Measurements from ENCODE around the gene GAL3ST2.
"Not testable (repeated sequence)": the region's sequence is repeated elsewhere in the genome, so short reads cannot be mapped to it uniquely, and the experiment has no call there.

Gene GAL3ST2

GRCh38 chr2:241820625-241821384 lies 44.2 kb downstream of the GAL3ST2 start:
- POLR2A ChIA-PET = no interaction called here
- CTCF ChIA-PET = interaction anchor here (1.0 to 1.6 kb wide), 2 partner anchors 10 to 12 kb away, joined by 3 read pairs; partner anchors contain the start of gene NEU4

DNA sequence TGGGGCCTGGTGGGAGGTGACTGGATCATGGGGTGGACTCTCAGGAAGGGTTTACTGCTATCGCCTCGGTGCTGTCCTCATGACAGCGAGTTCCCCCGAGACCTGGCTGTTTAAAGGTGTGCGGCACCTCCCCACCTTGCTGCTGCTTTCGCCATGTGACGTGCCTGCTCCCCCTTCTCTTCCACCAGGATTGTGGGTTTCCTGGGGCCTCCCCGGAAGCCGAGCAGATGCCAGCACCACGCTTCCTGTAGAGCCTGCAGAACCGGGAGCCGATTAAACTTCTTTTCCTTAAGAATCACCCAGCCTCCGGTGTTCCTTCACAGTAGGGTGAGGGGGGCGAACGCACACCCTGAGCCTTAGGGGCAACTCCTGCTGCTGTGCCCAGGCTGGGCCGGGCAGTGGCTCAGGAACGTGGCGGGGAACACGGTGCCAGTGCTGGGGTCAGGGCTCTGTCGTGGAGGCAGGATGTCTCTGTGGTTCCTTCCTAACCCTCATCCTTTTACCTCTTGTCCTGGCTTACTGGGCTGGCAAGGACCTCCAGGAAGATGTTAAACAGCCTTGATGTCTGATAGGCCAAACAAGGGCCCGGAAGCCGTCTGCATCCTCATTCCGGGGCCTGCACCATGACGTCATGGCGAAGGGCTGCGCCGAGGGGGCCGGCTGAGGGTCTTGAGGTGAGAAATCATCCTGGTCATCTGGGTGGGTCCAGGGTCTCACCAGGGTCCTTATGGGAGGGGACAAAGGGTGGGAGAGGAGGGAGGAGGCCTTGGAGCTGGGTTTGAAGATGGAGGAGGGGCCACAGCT lies 45.0 kb downstream of the GAL3ST2 start:
- no peak for DNase-seq
- Histone ChIP-seq H3K4me3 (ENCODE audit: control insufficient read depth in 1 of 7, extremely low read depth in 1 of 7, insufficient read depth in 4 of 7, low read depth in 2 of 7, low read length in 6 of 7) (peak overlapping the region in 1 of 7 experiments; percentile 28), H3K4me1 (ENCODE audit: control extremely low read depth in 1 of 4, control insufficient read depth in 4 of 4, insufficient read depth in 4 of 4, low read length in 3 of 4) (peaks cover 0 to 32% (median 21%) of the 10 kb centered on the region in 4 experiments), H3K27me3 (replicated peaks in 2 of 5; ENCODE audit: control insufficient read depth in 4 of 5, insufficient read depth in 5 of 5, low read length in 4 of 5) (no peaks in the 10 kb centered on the region), H3K27ac (ENCODE audit: insufficient read depth in 1 of 2, low read depth in 1 of 2, low read length in 2 of 2, poor library complexity in 1 of 2, severe bottlenecking in 2 of 2) (no peak overlapping the region), H3K36me3 (ENCODE audit: control insufficient read depth in 4 of 4, insufficient read depth in 4 of 4, low read length in 3 of 4) (no peaks in the 10 kb centered on the region), H3K9me3 (ENCODE audit: control extremely low read depth in 1 of 5, control insufficient read depth in 4 of 5, insufficient read depth in 2 of 5, low read depth in 1 of 5, low read length in 4 of 5) (peaks cover 1 to 6% (median 3%) of the 10 kb centered on the region in 5 experiments)
- CTCF ChIA-PET = interaction anchor here (0.9 kb wide), 1 partner anchor 15 kb away, joined by 3 read pairs; no protein-coding TSS in a partner anchor
- 56% methylated on average over 22 of the region's 28 CpGs for WGBS (ENCODE audit: insufficient coverage)
- POLR2A ChIA-PET = no interaction called here

More at GRCh38 chr2:241820625-241821384, 44.2 kb downstream of the GAL3ST2 start:
- 96% methylated on average over 21 of the region's 31 CpGs for WGBS (ENCODE audit: insufficient coverage)
- Histone ChIP-seq H3K9me3 (ENCODE audit: control extremely low read depth in 1 of 5, control insufficient read depth in 4 of 5, insufficient read depth in 2 of 5, low read depth in 1 of 5, low read length in 4 of 5) (peaks cover 0 to 3% (median under 1%) of the 10 kb centered on the region in 5 experiments), H3K4me3 (ENCODE audit: control insufficient read depth in 1 of 7, extremely low read depth in 1 of 7, insufficient read depth in 4 of 7, low read depth in 2 of 7, low read length in 6 of 7) (no peak overlapping the region), H3K27me3 (replicated peaks in 2 of 5; ENCODE audit: control insufficient read depth in 4 of 5, insufficient read depth in 5 of 5, low read length in 4 of 5) (peaks cover 0 to 2% (median 0%) of the 10 kb centered on the region in 5 experiments), H3K27ac (ENCODE audit: insufficient read depth in 1 of 2, low read depth in 1 of 2, low read length in 2 of 2, poor library complexity in 1 of 2, severe bottlenecking in 2 of 2) (no peak overlapping the region), H3K4me1 (ENCODE audit: control extremely low read depth in 1 of 4, control insufficient read depth in 4 of 4, insufficient read depth in 4 of 4, low read length in 3 of 4) (peaks cover 0 to 41% (median 21%) of the 10 kb centered on the region in 4 experiments), H3K36me3 (ENCODE audit: control insufficient read depth in 4 of 4, insufficient read depth in 4 of 4, low read length in 3 of 4) (no peaks in the 10 kb centered on the region)
- no peak for DNase-seq

GRCh38 chr2:241822264-241822623 lies 45.6 kb downstream of the GAL3ST2 start:
- CTCF ChIA-PET = interaction anchor here (0.9 kb wide), 1 partner anchor 15 kb away, joined by 3 read pairs; no protein-coding TSS in a partner anchor
- Histone ChIP-seq H3K36me3 (ENCODE audit: control insufficient read depth in 4 of 4, insufficient read depth in 4 of 4, low read length in 3 of 4) (no peaks in the 10 kb centered on the region), H3K4me3 (ENCODE audit: control insufficient read depth in 1 of 7, extremely low read depth in 1 of 7, insufficient read depth in 4 of 7, low read depth in 2 of 7, low read length in 6 of 7) (no peak overlapping the region), H3K27ac (ENCODE audit: insufficient read depth in 1 of 2, low read depth in 1 of 2, low read length in 2 of 2, poor library complexity in 1 of 2, severe bottlenecking in 2 of 2) (no peak overlapping the region), H3K4me1 (ENCODE audit: control extremely low read depth in 1 of 4, control insufficient read depth in 4 of 4, insufficient read depth in 4 of 4, low read length in 3 of 4) (peaks cover 0 to 27% (median 17%) of the 10 kb centered on the region in 4 experiments), H3K9me3 (ENCODE audit: control extremely low read depth in 1 of 5, control insufficient read depth in 4 of 5, insufficient read depth in 2 of 5, low read depth in 1 of 5, low read length in 4 of 5) (peaks cover 3 to 12% (median 8%) of the 10 kb centered on the region in 5 experiments), H3K27me3 (replicated peaks in 2 of 5; ENCODE audit: control insufficient read depth in 4 of 5, insufficient read depth in 5 of 5, low read length in 4 of 5) (no peaks in the 10 kb centered on the region)
- WGBS (ENCODE audit: insufficient coverage) = 94% methylated on average over 13 of the region's 14 CpGs
- POLR2A ChIA-PET = no interaction called here
- no peak for DNase-seq

DNA sequence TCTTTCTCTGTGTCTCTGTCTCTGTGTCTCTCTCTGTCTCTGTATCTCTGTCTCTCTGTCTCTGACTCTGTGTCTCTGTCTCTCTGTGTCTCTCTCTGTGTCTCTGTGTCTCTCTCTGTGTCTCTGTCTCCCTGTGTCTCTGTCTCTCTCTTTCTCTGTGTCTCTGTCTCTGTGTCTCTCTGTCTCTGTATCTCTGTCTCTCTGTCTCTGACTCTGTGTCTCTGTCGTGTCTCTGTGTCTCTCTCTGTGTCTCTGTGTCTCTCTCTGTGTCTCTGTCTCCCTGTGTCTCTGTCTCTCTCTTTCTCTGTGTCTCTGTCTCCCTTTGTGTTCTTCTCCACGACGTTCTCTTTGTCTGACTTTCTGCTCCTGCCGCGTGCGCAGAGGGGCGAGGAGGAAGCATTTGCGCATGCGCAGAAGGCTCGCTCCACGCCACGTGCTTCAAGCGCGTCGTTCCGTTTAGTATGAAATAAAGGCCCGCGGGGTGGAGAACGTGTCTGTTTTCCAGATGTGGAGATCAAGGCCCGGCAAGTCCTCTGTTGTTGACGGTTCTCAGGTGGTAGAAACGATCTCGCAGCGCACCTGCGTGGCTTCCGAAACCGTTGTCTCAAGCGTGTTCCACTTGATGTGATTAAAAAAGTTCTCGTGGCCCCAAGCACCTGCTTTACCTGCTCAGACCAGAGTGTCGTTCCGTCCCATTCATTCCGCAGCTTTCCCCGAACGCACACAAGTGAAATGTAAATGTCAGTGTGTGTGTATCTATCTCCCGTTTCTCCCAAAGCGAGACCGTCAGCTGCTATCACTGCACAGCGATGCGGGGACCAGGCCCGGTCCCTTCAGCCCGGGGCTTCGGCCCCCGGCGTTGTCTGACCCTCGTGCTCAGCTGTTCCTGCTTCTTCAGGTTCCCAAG lies 47.2 kb downstream of the GAL3ST2 start:
- POLR2A ChIA-PET = interaction anchor here (0.5 kb wide), 1 partner anchor 84 kb away, joined by 4 read pairs; no protein-coding TSS in a partner anchor
- H3K27me3 ChIP-seq (replicated peaks in 2 of 5; ENCODE audit: control insufficient read depth in 4 of 5, insufficient read depth in 5 of 5, low read length in 4 of 5) = not testable (repeated sequence)

GRCh38 chr2:241827394-241827793 lies 50.8 kb downstream of the GAL3ST2 start:
- no peak overlapping the region for H3K27ac ChIP-seq (ENCODE audit: insufficient read depth in 1 of 2, low read depth in 1 of 2, low read length in 2 of 2, poor library complexity in 1 of 2, severe bottlenecking in 2 of 2)
- ChIA-PET CTCF (interaction anchor here (0.7 kb wide), 2 partner anchors 10 to 100 kb away, joined by 3 to 4 read pairs; no protein-coding TSS in a partner anchor), POLR2A (no interaction called here)
- H3K27me3 ChIP-seq (replicated peaks in 2 of 5; ENCODE audit: control insufficient read depth in 4 of 5, insufficient read depth in 5 of 5, low read length in 4 of 5) = no peaks in the 10 kb centered on the region
- H3K4me3 ChIP-seq (ENCODE audit: control insufficient read depth in 1 of 7, extremely low read depth in 1 of 7, insufficient read depth in 4 of 7, low read depth in 2 of 7, low read length in 6 of 7) = no peak overlapping the region
- no peaks in the 10 kb centered on the region for H3K36me3 ChIP-seq (ENCODE audit: control insufficient read depth in 4 of 4, insufficient read depth in 4 of 4, low read length in 3 of 4)
- no peak for DNase-seq
- H3K9me3 ChIP-seq (ENCODE audit: control extremely low read depth in 1 of 5, control insufficient read depth in 4 of 5, insufficient read depth in 2 of 5, low read depth in 1 of 5, low read length in 4 of 5) = peaks cover 6 to 19% (median 12%) of the 10 kb centered on the region in 5 experiments
- H3K4me1 ChIP-seq (ENCODE audit: control extremely low read depth in 1 of 4, control insufficient read depth in 4 of 4, insufficient read depth in 4 of 4, low read length in 3 of 4) = no peaks in the 10 kb centered on the region
- WGBS (ENCODE audit: insufficient coverage) = 92% methylated on average over 2 of the region's 2 CpGs

More for the DNA sequence above, 47.2 kb downstream of the GAL3ST2 start:
- CTCF ChIA-PET = interaction anchor here (0.8 to 1.6 kb wide), 2 partner anchors 11 to 12 kb away, joined by 3 read pairs; no protein-coding TSS in a partner anchor
- H3K9me3 ChIP-seq (ENCODE audit: control extremely low read depth in 1 of 5, control insufficient read depth in 4 of 5, insufficient read depth in 2 of 5, low read depth in 1 of 5, low read length in 4 of 5) = peaks cover 6 to 19% (median 9%) of the 10 kb centered on the region in 5 experiments
- not testable (repeated sequence) for H3K4me3 ChIP-seq (ENCODE audit: control insufficient read depth in 1 of 7, extremely low read depth in 1 of 7, insufficient read depth in 4 of 7, low read depth in 2 of 7, low read length in 6 of 7); H3K36me3 ChIP-seq (ENCODE audit: control insufficient read depth in 4 of 4, insufficient read depth in 4 of 4, low read length in 3 of 4); H3K27ac ChIP-seq (ENCODE audit: insufficient read depth in 1 of 2, low read depth in 1 of 2, low read length in 2 of 2, poor library complexity in 1 of 2, severe bottlenecking in 2 of 2)
- WGBS (ENCODE audit: insufficient coverage) = 93% methylated on average over 45 of the region's 45 CpGs
- peaks cover 0 to 14% (median 6%) of the 10 kb centered on the region in 4 experiments for H3K4me1 ChIP-seq (ENCODE audit: control extremely low read depth in 1 of 4, control insufficient read depth in 4 of 4, insufficient read depth in 4 of 4, low read length in 3 of 4)
- peak in 2 of 3 donors; percentile 81 to 87 for DNase-seq

GRCh38 chr2:241833101-241833663 lies 56.6 kb downstream of the GAL3ST2 start:
- WGBS (ENCODE audit: insufficient coverage) = 64% methylated on average over 5 of the region's 13 CpGs
- DNase-seq = no peak
- Histone ChIP-seq H3K4me1 (ENCODE audit: control extremely low read depth in 1 of 4, control insufficient read depth in 4 of 4, insufficient read depth in 4 of 4, low read length in 3 of 4) (peaks cover 0 to 3% (median 1%) of the 10 kb centered on the region in 4 experiments), H3K27ac (ENCODE audit: insufficient read depth in 1 of 2, low read depth in 1 of 2, low read length in 2 of 2, poor library complexity in 1 of 2, severe bottlenecking in 2 of 2) (no peak overlapping the region), H3K9me3 (ENCODE audit: control extremely low read depth in 1 of 5, control insufficient read depth in 4 of 5, insufficient read depth in 2 of 5, low read depth in 1 of 5, low read length in 4 of 5) (peaks cover 0 to 4% (median 0%) of the 10 kb centered on the region in 5 experiments), H3K36me3 (ENCODE audit: control insufficient read depth in 4 of 4, insufficient read depth in 4 of 4, low read length in 3 of 4) (no peaks in the 10 kb centered on the region), H3K27me3 (replicated peaks in 2 of 5; ENCODE audit: control insufficient read depth in 4 of 5, insufficient read depth in 5 of 5, low read length in 4 of 5) (no peaks in the 10 kb centered on the region), H3K4me3 (ENCODE audit: control insufficient read depth in 1 of 7, extremely low read depth in 1 of 7, insufficient read depth in 4 of 7, low read depth in 2 of 7, low read length in 6 of 7) (no peak overlapping the region)
- ChIA-PET POLR2A (no interaction called here), CTCF (no interaction called here)

All from common myeloid progenitor, CD34-positive (primary cell).